K562 (cell line): ENCODE data around the gene ASIC3. TPM values are rescaled to one million over a fixed set of nuclear protein-coding genes. Genes with fewer than 3 reads are reported as not detected.

Source experiments
- ARHGAP35 ChIP-seq: fragments of 450-650 bp; IDR thresholded peaks from 2 replicates; pipeline ENCODE4 v1.6.1; 2018; ENCODE audit not compliant: partially characterized antibody
- CBFB ChIP-seq: sonication (generic); formaldehyde crosslinking; IDR thresholded peaks from 2 replicates; pipeline ENCODE4 v1.4.0; 2020; ENCODE audit warnings: mild to moderate bottlenecking, missing genetic modification reagents
- CC2D1A ChIP-seq: fragments of 450-650 bp; IDR thresholded peaks from 2 replicates; pipeline ENCODE4 v1.6.1; 2017; ENCODE audit warnings: mild to moderate bottlenecking
- CCAR2 ChIP-seq: fragments of 200-400 bp; formaldehyde crosslinking; IDR thresholded peaks from 2 replicates; pipeline ENCODE4 v1.6.1; 2017; ENCODE audit warnings: mild to moderate bottlenecking, low read depth, low read length
- CEBPB ChIP-seq: fragments of 450-650 bp; IDR thresholded peaks from 2 replicates; pipeline ENCODE4 v1.6.1; 2016; ENCODE audit warnings: missing genetic modification characterization, missing compliant biosample characterization
- ETV5 ChIP-seq: sonication (generic); formaldehyde crosslinking; IDR thresholded peaks from 2 replicates; pipeline ENCODE4 v1.4.0; 2020; ENCODE audit warnings: low read depth, mild to moderate bottlenecking, missing genetic modification reagents
- GABPB1 ChIP-seq: sonication (generic); formaldehyde crosslinking; IDR thresholded peaks from 2 replicates; pipeline ENCODE4 v1.8.0; 2022; ENCODE audit warnings: mild to moderate bottlenecking, missing genetic modification reagents
- GATAD2A ChIP-seq: fragments of 450-650 bp; IDR thresholded peaks from 2 replicates; pipeline ENCODE4 v1.6.1; 2017
- HDAC6 ChIP-seq: IDR thresholded peaks from 2 replicates; pipeline ENCODE4 v1.6.1; 2012; ENCODE audit warnings: low read depth, mild to moderate bottlenecking, control low read depth, inconsistent platforms, low read length, moderate library complexity
- HMGXB4 ChIP-seq: sonication (generic); formaldehyde crosslinking; IDR thresholded peaks from 2 replicates; pipeline ENCODE4 v1.8.1; 2023; ENCODE audit warnings: mild to moderate bottlenecking, missing genetic modification reagents
- IRF2 ChIP-seq: sonication (generic); formaldehyde crosslinking; IDR thresholded peaks from 2 replicates; pipeline ENCODE4 v1.8.1; 2022; ENCODE audit warnings: mild to moderate bottlenecking, missing genetic modification reagents
- MAFG ChIP-seq: fragments of 450-650 bp; conservative IDR thresholded peaks from 2 replicates; pipeline ENCODE4 v1.6.1; 2016; ENCODE audit warnings: missing genetic modification characterization, missing compliant biosample characterization
- MYBL2 ChIP-seq, 2 experiments: fragments of 450-650 bp in 1 of 2; sonication (generic) in 1 of 2; formaldehyde crosslinking in 1 of 2; IDR thresholded peaks; 2 replicates each; pipeline versions ENCODE4 v1.6.1 to v1.8.1; 2017 to 2022; ENCODE audit warnings: borderline replicate concordance in 1 of 2, inconsistent platforms in 1 of 2, low read depth in 1 of 2, mild to moderate bottlenecking in 1 of 2, missing genetic modification reagents in 1 of 2, moderate library complexity in 1 of 2
- PTBP1 ChIP-seq: fragments of 200-400 bp; formaldehyde crosslinking; IDR thresholded peaks from 2 replicates; pipeline ENCODE4 v1.6.1; 2017; ENCODE audit warnings: low read depth, low read length
- RBM15 ChIP-seq: fragments of 200-400 bp; formaldehyde crosslinking; IDR thresholded peaks from 2 replicates; pipeline ENCODE4 v1.6.1; 2018; ENCODE audit warnings: mild to moderate bottlenecking, low read length, moderate library complexity; ENCODE audit not compliant: insufficient read depth
- RBM22 ChIP-seq: fragments of 200-400 bp; formaldehyde crosslinking; IDR thresholded peaks from 2 replicates; pipeline ENCODE4 v1.6.1; 2018; ENCODE audit warnings: low read length, low read depth; ENCODE audit not compliant: poor library complexity, severe bottlenecking
- RBM39 ChIP-seq: fragments of 200-400 bp; formaldehyde crosslinking; optimal IDR thresholded peaks from 2 replicates; pipeline ENCODE3; 2018; ENCODE audit warnings: low read depth, low read length
- RFX7 ChIP-seq: fragments of 250-450 bp; sonication (Bioruptor Pico); IDR thresholded peaks from 2 replicates; pipeline ENCODE4 v1.5.1; 2021; ENCODE audit warnings: mild to moderate bottlenecking
- TEAD4 ChIP-seq, 2 experiments: sonication (generic) in 1 of 2; formaldehyde crosslinking in 1 of 2; IDR thresholded peaks; 2 replicates each; pipeline versions ENCODE4 v1.6.1 to v1.8.0; 2012 to 2022; ENCODE audit warnings: borderline replicate concordance in 1 of 2, inconsistent platforms in 1 of 2, low read length in 1 of 2, mild to moderate bottlenecking in 1 of 2, missing genetic modification reagents in 1 of 2
- ZNF140 ChIP-seq: fragments of 250-450 bp; sonication (Bioruptor Pico); IDR thresholded peaks from 2 replicates; pipeline ENCODE4 v1.8.0; 2021; ENCODE audit warnings: moderate library complexity, mild to moderate bottlenecking, inconsistent platforms
- ZNF146 ChIP-seq: IDR thresholded peaks from one replicate; pipeline ENCODE4 v1.6.1; 2018; ENCODE audit warnings: missing compliant biosample characterization; ENCODE audit not compliant: unreplicated experiment
- ZNF277 ChIP-seq: fragments of 250-450 bp; sonication (Bioruptor Pico); IDR thresholded peaks from 2 replicates; pipeline ENCODE4 v1.8.0; 2022; ENCODE audit warnings: inconsistent platforms, mild to moderate bottlenecking, moderate library complexity, borderline replicate concordance
- polyA plus RNA-seq, 8 experiments: library from polyadenylated mRNA; depleted of rRNA in 4 of 8; stranded (reverse) in 5 of 8; unstranded in 3 of 8; fragments of >200 nt; fragmentation: Nextera tagmentation in 2 of 8; fragmentation: Illumina TruSeq in 1 of 8; extraction: Ambion mirVana in 2 of 8; extraction: Trizol in 1 of 8; gene quantifications; 2 replicates each; pipeline versions ENCODE4 v1.2.1 to v1.2.3, GENCODE V29; 2011 to 2014; ENCODE audit warnings: inconsistent platforms in 1 of 8, missing spikeins in 1 of 8
- total RNA-seq, 7 experiments: library from RNA; depleted of rRNA in 6 of 7; stranded (reverse); fragments of >200 nt in 6 of 7; fragmentation: Illumina TruSeq in 2 of 7; extraction: Trizol in 2 of 7; gene quantifications; 2 replicates each; pipeline versions ENCODE4 v1.2.1 to v1.2.3, GENCODE V29; 2011 to 2021; ENCODE audit warnings: low replicate concordance in 1 of 7
- TF ChIP-seq, protein P1 (sequence below): sonication (generic); formaldehyde crosslinking; IDR thresholded peaks from 2 replicates; pipeline ENCODE4 v1.4.0; 2020; ENCODE audit warnings: mild to moderate bottlenecking, missing genetic modification reagents

ASIC3 gene
- total and polyA plus RNA-seq, 9 of the 15 experiments (the other 6 are each of a cell fraction or from before 2014, with no cell fraction given), result 0.11 to 5.0 (median 0.87) TPM

DNA sequence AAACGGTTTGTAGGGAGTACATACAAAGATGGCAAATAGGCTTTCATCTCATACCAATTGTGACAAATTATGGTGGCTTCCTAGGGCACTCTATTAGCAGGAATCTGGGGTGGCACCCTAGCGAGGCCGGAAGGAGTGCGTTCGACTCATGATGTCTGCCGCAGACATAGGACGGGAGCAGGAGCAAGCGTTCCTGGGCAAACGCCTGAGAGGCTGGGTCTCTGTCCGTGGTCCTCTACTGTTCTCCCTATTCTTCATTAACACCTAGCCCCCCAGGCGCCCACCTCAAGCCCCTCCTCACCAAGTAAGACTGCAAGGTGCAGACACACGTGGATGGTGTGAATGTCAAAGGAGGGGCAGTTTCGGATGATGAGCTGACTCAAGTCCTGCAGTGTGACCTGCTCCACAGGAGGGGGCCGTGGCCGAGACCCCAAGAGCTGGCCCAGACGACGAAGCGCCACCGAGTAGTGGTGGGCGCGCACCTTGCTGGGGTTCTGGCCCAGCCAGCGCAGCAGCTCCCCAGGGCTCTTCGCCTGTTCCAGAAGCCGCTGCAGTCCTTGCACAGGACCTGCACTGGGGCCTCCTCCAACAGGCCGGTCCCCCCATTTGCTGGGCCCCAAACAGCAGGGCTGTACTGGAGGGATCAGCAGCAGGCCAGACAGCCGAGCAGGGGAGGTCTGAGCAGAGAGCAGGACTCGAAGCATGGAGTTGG lies 31.0 kb downstream of the ASIC3 start (continued):
- TF ChIP-seq HMGXB4 (no peak), ZNF146 (CRISPR knock-in tag) (no peak), GATAD2A (no peak), RBM15 (no peak), RBM22 (peak; percentile 55), TEAD4 (IDR thresholded peaks at IDR 0.05; ENCODE audit: low read length) (no peak), TEAD4 (CRISPR knock-in tag; IDR thresholded peaks at IDR 0.05; ENCODE audit: borderline replicate concordance) (0 out of 2 replicates have a peak, but pooled peaks have one; percentile 52), CEBPB (tag) (no peak), MAFG (tag) (no peak), RBM39 (no peak), ETV5 (CRISPR knock-in tag) (no peak), ZNF277 (CRISPR knock-in tag) (no peak), CBFB (CRISPR knock-in tag) (no peak), GABPB1 (CRISPR knock-in tag) (no peak), ZNF140 (CRISPR knock-in tag) (no peak), PTBP1 (no peak), RFX7 (CRISPR knock-in tag) (no peak), CC2D1A (no peak), CCAR2 (no peak), IRF2 (no peak), HDAC6 (no peak), ARHGAP35 (no peak), MYBL2 (IDR thresholded peaks at IDR 0.05; ENCODE audit: low read depth) (no peak), MYBL2 (CRISPR knock-in tag; IDR thresholded peaks at IDR 0.05; ENCODE audit: borderline replicate concordance) (no peak)
- TF ChIP-seq, protein P1, sequence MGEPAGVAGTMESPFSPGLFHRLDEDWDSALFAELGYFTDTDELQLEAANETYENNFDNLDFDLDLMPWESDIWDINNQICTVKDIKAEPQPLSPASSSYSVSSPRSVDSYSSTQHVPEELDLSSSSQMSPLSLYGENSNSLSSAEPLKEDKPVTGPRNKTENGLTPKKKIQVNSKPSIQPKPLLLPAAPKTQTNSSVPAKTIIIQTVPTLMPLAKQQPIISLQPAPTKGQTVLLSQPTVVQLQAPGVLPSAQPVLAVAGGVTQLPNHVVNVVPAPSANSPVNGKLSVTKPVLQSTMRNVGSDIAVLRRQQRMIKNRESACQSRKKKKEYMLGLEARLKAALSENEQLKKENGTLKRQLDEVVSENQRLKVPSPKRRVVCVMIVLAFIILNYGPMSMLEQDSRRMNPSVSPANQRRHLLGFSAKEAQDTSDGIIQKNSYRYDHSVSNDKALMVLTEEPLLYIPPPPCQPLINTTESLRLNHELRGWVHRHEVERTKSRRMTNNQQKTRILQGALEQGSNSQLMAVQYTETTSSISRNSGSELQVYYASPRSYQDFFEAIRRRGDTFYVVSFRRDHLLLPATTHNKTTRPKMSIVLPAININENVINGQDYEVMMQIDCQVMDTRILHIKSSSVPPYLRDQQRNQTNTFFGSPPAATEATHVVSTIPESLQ (CRISPR knock-in tag), result no peak
